DMS153 treated with DMSO at 0.1 percent for 48 hours (cell line): ENCODE data around the gene ROBO4.
A peak's percentile ranks its signal among the peaks of the same experiment; 100 is the strongest.

Experiments
- DNase-seq: peaks from one replicate; lab custom pipeline; 2025; ENCODE audit not compliant: unreplicated experiment; lab: John Stamatoyannopoulos, UW

Gene ROBO4

DNA sequence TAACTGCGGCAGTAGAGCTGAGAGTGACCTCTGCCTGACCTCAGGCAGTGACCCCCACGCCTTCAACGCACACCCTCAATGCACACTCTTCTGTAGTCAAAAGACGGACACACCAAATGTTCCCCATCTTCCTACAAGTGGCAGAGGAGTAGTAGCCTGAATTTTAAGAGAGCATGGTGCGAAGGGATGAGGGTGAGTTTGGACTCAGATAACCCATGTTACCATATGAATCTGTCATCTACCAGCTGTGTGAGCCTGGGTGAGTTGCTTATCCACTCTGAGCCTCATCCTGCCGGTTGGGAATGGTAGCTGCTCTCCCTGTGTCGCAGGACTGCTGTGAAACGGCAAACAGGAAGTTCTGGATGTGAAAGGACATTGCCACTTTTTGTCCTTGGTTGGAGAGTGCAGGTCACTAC is 53.0 kb downstream of the ROBO4 start:
- no peak for DNase-seq

DNA sequence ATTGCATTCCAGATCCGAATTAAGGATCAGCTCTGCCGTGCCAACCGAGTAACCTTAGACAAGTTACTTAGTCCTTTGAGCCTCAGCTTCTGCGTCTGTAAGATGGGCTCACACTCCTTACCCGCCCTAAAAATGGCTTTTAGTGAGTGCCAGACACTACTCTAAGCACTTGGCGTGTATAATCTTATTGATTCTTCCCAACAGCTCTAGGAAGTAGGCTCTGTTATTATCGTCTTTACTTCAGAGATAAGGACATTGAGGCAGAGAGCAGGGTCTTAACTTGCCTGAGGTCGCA is 54.1 kb downstream of the ROBO4 start:
- DNase-seq: no peak

DNA sequence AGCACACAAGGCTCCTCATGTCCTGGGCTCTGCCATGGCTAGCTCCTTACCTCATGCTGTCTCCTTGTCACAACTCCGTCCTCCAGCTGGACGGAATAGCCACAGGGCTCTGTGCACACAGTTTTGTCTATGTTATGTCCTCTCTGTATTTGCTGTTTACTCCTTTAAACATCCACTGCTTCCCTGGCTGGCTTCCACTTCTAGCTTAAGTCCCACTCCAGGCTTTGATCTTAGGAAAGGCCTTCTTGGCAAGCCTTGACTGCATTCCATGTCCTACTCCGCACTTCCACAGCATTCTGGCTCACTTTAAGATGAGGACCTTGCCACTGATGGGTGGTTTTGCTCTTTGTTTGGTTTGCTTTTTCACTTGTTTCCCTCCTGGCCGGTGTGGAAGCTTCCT is 55.4 kb downstream of the ROBO4 start:
- DNase-seq: no peak

DNA sequence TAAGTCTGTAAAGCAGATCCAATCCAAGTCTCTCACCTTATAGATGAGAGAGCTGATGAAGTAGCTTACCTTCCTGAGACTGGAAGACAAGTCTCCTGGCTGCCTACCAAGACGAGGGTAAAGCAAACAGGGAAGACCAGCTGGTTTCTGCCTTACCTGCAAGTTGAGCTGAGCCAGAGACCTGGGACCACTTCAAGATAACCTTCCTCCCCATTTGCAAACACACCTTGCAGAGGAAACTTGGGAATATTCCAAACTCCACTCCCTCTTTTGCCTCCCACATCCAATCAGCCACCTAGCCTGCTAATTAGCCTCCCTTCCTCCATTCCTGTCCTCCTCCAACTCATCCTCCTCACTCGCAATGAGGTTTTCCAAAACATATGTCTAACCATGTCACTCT is 55.8 kb downstream of the ROBO4 start:
- DNase-seq: no peak

DNA sequence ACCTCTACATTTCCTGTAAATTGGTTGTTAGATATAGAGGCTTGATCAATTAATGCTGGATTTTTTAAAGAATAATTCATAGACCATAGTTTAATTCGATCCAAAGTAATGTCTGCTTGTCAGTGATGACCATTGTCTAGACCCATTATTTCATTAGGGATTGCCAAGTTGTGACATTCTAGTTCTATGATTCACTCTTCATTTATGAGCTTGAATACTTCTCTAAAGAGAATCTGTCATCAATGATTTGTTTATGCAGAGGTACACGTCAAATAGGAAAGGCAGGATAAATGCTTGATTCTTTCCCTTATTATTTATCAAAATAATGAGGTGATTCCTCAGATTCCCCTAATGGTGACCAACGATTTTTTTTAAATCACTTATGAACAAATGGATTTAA is 56.5 kb downstream of the ROBO4 start:
- no peak for DNase-seq

DNA sequence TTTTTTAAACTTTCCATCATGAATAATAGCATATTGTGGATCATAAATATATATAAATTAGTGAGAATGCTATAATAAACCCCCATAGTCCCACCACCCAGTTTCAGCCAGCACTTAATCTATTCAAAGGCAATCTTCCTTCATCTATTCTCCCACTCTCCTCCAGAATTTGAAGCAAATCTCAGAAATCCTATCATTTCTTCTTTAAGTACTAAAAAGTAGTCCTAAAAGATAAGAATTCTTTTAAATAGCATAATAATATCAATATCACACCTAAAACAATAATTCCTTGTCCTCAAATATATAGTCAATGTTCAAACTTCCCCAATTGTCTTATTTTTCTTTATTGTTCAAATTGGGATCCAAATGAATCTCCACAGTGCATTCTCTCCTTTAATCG is 57.0 kb downstream of the ROBO4 start:
- no peak for DNase-seq

DNA sequence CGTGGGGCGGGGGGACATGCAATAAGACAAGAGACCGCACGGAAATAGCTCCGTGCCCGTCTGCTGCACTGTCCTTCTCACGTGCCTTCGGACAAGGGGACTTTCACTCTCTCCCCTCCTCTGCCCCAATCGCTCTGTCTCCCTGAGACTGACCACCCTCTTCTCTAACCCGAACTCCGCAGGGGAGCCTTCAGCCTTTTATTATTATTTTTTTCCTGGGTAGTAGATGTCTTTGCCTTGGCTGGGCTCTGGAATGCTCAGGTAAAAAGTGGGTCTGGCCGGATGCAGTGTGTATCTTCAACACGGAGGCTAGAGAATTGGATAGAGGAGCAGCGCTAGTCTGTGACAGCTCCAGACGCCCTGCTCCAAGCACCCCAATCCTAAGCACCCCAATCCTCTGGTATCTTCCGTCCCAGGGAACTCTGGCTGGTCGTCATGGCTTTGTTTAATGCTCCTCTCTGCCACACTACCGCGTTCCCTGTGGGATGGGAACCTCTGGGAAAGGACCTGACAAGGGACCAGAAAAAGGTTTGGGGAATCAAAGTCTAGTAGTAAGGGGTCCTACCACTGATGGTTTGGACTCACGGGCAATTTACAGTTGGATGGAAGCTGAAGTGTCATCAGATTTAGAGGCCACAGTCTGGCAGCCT is 57.6 kb downstream of the ROBO4 start:
- no peak for DNase-seq

DNA sequence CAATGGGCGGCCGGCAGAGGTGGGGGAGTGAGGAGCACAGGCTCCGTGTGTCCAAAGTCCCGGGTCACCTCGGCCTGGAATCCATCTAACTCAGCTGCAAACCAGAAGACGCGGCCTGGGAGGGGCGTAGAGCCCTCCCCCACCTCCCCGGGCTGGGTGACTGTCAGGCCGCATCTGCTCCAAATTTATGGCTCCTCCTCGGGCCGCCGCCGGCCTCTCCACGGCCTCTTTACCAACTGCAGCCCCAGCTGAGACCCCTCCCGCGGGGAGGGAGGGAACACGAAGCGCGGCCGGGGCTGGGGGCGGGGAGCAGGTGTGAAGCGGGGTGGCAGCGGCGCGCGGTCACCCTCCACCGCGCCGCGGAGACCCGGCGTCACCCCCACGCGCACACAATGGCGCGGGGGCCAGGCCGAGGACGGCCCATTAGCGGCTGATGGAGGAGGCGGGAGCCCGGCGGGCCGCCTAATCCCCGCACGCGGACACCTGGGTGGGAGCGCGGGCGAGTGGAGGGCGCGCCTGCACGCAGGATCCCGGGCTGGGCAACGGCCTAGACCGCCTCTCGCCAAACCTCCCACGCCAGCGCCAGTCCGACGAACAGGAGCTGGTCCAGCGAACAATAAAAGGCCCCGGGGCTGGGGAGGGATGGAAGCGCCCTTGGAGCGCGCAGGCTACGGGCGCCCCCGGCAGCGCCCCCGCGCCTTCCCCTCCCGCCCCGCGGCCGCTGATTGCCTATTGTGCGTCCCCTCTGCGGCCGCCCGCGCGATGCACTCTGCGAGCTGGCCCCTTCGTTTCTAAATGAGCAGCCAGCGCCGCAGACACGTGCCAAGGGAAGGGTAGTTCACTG is 58.3 kb downstream of the ROBO4 start:
- no peak for DNase-seq

DNA sequence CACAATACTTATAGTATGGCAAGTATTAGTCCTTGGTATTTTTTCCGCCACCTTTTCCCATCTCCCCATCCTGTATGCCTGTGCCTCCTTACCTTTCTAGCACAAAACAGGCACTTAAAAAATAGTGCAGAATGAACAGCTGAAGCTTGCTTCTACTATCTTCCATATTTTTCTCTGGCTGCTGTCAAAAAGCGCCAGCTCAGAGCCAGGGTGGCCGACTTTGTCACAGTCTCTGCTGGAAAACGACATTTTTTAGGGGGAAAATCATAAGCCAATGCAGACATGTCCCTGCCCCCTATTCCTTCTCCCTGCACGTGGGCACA is 58.9 kb downstream of the ROBO4 start:
- DNase-seq: no peak

DNA sequence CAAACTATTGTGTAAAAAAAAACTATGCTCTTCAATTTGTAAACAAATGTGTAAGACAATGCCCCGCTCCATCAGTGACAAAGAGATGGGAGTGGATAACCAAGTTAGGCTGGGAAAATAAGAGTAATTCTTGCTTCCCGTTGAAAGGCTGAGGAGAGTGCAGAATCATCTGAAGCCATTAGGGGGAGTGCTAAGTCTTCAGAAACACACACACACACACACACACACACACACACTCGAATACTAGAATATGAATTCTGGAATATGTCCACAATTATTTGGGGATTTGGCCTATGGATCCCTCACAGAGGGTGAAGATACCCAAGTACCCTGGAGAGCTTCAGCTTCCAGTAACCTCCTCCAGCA is 60.2 kb downstream of the ROBO4 start:
- DNase-seq: peak; percentile 53

DNA sequence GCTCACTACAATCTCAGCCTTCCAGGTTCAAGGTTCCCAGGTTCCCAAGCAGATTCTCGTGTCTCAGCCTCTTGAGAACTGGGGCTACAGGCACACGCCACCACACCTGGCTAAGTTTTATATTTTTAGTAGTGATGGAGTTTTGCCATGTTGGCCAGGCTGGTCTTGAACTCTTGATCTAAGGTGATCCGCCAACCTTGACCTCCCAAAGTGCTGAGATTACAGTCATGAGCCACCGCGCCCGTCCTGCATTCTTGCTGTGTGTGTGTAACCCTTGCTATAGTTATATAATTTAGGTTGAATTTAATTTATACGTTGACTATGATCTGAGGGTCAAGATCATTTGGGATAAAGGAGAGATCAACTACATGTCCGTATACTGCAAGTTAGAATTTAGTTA is 61.7 kb downstream of the ROBO4 start:
- DNase-seq: no peak

DNA sequence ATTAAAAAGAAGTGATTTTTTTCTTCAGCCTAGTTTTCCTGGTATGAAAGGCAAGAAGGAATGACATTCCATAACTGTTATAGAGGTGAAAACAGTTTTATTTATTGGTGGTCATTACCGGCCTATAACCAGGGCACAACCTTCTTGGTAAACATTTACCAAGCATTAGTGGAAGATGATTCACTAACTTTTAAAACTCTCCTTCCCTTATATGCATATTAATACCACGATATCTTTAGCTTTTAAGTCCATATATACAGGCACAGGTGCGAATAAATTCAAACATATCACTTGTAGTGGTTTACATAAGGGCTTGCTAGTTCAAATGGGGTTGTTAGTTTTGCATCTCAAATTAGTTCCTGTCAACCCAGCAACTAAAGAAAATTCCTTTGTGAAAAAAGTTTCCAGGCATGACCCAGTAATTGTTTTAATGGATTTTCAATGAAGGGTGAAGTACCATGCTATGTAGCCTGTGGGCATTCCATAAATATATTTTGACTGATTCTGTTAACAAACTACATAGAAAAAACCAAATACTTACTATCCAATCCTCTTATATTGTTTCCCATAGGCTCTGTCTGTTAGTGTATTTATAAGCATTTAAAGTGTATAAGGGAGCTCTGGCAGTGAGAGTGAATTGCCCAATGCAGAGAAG is 63.0 kb downstream of the ROBO4 start:
- no peak for DNase-seq
